Ishikawa (cell line): Measurements from ENCODE around the gene CNN2.

Source experiments
- CEBPB ChIP-seq: IDR thresholded peaks from 2 replicates; pipeline ENCODE4 v1.6.1; 2012
- CREB1 ChIP-seq: IDR thresholded peaks from 2 replicates; pipeline ENCODE4 v1.6.1; 2012; ENCODE audit warnings: low read depth
- EGR1 ChIP-seq: IDR thresholded peaks from 2 replicates; pipeline ENCODE4 v1.6.1; 2012
- EP300 ChIP-seq: IDR thresholded peaks from 2 replicates; pipeline ENCODE4 v1.6.1; 2012; ENCODE audit warnings: borderline replicate concordance
- FOXM1 ChIP-seq: IDR thresholded peaks from 2 replicates; pipeline ENCODE4 v1.6.1; 2012; ENCODE audit warnings: low read depth, borderline replicate concordance
- NFIC ChIP-seq: IDR thresholded peaks from 2 replicates; pipeline ENCODE4 v1.6.1; 2012
- RAD21 ChIP-seq: IDR thresholded peaks from 2 replicates; pipeline ENCODE4 v1.6.1; 2012; ENCODE audit warnings: low read depth
- TAF1 ChIP-seq: IDR thresholded peaks from 2 replicates; pipeline ENCODE4 v1.6.1; 2012; ENCODE audit warnings: low read depth, mild to moderate bottlenecking
- TCF12 ChIP-seq: IDR thresholded peaks from 2 replicates; pipeline ENCODE4 v1.6.1; 2012; ENCODE audit warnings: low read depth
- TEAD4 ChIP-seq: IDR thresholded peaks from 2 replicates; pipeline ENCODE4 v1.6.1; 2012
- YY1 ChIP-seq: IDR thresholded peaks from 2 replicates; pipeline ENCODE4 v1.6.1; 2012; ENCODE audit warnings: low read depth
- ZBTB7A ChIP-seq: IDR thresholded peaks from 2 replicates; pipeline ENCODE4 v1.6.1; 2012; ENCODE audit warnings: low read depth
- TF ChIP-seq, protein P1 (sequence below): IDR thresholded peaks from 2 replicates; pipeline ENCODE4 v1.6.1; 2012
- TF ChIP-seq, protein P2 (sequence below): IDR thresholded peaks from 2 replicates; pipeline ENCODE4 v1.6.1; 2012
- TF ChIP-seq, protein P3 (sequence below): IDR thresholded peaks from 2 replicates; pipeline ENCODE4 v1.6.1; 2012; ENCODE audit warnings: low read depth, mild to moderate bottlenecking

CNN2 gene

DNA sequence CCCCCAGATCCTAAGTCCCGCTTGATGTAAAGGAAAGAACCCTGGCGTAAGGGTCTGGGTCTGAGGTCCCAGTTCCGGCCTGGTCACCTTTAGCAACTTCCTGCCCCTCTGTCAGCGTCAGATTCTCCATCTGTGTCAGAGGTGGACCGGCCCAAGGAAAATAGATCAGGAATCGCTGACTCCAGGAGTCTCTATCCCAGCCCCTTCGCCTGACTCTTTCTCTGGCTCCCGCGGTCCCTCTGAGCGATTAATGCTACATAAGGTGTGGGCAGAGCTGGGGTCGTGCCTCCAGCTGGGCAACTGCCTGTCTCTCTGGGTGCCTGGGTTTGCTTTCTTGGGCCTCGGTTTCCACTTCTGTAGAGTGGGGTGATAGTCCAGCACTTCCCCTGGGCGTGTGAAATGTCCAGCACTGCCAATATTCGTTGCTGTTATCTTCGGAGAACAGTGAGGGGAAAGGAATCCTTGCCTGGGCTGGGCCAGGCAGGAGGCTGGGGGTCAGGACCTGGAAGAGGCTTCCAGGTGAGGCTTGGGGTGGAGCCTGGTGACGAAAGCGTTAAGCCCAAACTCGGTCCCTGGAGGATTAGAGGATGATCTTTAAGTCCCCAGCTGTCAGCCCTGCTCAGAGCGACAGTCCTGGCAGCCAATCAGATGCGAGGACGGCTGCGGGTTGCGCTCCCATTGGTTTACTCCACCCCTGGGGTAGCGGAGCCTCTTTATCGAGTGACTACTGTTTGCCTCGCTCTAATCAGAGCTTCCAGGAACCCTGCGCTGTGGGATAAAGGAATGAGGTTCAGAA, 14.3 kb downstream of the CNN2 start:
- no peak for TF ChIP-seq TEAD4
- TF ChIP-seq EP300: no peak
- TF ChIP-seq, protein P1, sequence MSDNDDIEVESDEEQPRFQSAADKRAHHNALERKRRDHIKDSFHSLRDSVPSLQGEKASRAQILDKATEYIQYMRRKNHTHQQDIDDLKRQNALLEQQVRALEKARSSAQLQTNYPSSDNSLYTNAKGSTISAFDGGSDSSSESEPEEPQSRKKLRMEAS: peak; percentile 30; the same call in 1 of the 2 replicates
- TF ChIP-seq, protein P2, sequence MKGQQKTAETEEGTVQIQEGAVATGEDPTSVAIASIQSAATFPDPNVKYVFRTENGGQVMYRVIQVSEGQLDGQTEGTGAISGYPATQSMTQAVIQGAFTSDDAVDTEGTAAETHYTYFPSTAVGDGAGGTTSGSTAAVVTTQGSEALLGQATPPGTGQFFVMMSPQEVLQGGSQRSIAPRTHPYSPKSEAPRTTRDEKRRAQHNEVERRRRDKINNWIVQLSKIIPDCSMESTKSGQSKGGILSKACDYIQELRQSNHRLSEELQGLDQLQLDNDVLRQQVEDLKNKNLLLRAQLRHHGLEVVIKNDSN: no peak
- 0 out of 2 replicates have a peak, but pooled peaks have one; percentile 4 for TF ChIP-seq TAF1
- peak; percentile 65; the same call in 1 of the 2 replicates for TF ChIP-seq ZBTB7A
- no peak for TF ChIP-seq NFIC
- no peak for TF ChIP-seq RAD21

DNA sequence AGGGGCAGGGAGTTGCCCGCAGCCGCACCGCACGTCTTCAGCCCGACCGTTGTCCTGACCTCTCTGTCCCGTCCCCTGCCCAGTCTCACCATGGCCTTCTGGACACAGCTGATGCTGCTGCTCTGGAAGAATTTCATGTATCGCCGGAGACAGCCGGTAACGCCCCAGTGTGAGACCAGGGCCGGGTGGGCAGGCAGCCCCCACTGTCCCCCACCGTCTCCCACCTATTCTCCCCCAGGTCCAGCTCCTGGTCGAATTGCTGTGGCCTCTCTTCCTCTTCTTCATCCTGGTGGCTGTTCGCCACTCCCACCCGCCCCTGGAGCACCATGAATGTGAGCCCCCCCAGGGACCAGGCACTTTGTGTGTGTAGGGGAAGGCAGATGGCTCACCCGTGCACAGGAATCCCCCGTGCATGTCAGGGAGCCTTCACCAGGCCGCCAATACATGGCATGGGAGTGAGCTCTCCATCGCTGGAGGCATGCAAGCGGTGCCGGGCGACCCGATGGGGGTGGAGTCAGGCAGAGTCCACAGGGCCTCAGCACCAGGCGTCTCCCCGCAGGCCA, 14.9 kb downstream of the CNN2 start:
- TF ChIP-seq, protein P1: 0 out of 2 replicates have a peak, but pooled peaks have one; percentile 9
- TF ChIP-seq YY1: no peak

DNA sequence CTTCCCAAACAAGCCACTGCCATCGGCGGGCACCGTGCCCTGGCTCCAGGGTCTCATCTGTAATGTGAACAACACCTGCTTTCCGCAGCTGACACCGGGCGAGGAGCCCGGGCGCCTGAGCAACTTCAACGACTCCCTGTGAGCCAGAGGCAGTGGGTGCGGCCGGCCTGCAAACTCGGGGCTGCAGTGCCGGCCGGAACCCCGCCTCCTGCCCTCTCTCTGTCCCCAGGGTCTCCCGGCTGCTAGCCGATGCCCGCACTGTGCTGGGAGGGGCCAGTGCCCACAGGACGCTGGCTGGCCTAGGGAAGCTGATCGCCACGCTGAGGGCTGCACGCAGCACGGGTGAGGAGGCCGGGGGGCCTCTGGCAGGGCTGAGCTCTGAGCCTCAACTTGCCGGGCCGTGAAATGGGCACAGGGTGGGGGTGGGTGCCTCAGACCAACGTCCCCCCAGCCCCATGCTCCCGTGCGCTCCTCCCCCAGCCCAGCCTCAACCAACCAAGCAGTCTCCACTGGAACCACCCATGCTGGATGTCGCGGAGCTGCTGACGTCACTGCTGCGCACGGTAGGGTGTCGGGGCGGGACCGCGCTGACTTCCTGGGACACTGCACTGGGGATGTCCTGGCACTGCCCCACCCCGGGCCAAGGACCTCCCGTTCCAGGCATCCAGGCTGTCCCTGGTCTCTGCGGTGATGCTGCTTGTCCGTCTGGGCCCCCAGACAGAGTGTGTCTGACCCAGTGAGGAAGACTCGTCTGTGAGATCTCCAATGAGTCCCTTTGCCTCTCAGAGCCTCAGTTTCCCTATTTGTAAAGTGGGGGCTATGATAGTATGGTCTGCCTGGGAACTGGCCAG, 15.7 kb downstream of the CNN2 start:
- TF ChIP-seq NFIC (no peak), ZBTB7A (no peak), CREB1 (peak; percentile 73), EGR1 (no peak)
- TF ChIP-seq, protein P1: peak; percentile 27; the same call in 1 of the 2 replicates

DNA sequence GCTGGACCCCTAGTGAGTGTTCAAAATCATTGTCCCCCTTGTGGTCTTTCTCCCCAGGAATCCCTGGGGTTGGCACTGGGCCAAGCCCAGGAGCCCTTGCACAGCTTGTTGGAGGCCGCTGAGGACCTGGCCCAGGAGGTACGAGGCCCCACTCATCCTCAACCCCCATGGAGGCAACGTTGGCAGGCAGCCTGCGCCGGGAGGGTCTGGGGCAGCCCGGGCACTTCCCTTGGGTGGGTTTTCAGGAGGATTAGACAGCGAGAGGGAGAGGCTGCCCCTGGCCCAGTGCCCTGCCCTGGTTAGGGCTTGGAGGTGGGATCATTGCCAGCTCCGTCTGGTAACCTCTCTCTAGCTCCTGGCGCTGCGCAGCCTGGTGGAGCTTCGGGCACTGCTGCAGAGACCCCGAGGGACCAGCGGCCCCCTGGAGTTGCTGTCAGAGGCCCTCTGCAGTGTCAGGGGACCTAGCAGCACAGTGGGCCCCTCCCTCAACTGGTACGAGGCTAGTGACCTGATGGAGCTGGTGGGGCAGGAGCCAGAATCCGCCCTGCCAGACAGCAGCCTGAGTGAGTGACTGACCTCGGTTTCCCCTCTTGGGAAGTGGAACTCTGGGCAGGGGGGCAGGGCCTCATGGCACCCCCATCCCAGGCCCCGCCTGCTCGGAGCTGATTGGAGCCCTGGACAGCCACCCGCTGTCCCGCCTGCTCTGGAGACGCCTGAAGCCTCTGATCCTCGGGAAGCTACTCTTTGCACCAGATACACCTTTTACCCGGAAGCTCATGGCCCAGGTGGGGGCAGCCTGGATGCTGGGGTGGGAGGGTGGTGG, 16.5 kb downstream of the CNN2 start:
- no peak for TF ChIP-seq FOXM1
- TF ChIP-seq, protein P1: no peak
- TF ChIP-seq ZBTB7A: peak; percentile 53; the same call in 1 of the 2 replicates
- no peak for TF ChIP-seq TEAD4
- peak; percentile 95 for TF ChIP-seq NFIC

DNA sequence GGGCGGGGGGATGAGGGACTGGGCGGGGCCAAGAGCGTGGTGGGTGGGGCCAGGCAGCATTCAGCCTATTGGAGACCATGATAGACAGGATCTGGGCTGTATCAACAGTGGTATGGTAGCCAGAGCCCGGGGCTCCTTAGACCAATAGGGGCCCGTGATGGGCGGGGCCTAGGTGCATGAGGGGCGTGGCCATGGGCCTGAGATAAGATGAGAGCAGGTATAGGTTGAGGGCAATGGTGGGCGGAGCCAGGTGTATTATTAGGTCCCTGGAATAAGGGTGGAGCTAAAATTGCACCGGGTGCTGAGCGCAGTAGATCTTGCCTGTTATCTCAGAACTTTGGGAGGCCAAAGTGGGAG, 18.8 kb downstream of the CNN2 start:
- TF ChIP-seq CEBPB (no peak), TCF12 (no peak), CREB1 (no peak), TEAD4 (no peak), NFIC (no peak)
- TF ChIP-seq, protein P1: no peak

DNA sequence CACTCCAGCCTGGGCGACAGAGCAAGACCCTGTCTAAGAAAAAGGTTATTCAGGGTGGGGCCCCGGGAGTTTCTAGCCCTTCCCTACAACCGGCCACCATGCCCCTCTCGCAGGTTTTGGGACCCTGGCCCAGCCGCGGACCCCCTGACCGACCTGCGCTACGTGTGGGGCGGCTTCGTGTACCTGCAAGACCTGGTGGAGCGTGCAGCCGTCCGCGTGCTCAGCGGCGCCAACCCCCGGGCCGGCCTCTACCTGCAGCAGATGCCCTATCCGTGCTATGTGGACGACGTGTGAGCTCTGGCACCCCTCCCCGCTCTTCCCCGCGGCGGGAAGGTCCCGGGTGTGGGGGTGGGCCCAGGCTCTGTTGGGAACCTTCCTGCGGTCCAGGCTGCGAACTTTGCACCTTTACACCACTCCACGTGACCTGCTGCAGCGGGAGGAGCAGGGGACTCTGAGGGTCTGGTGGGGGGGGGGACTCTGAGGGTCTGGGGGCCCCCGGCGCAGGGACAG, 19.8 kb downstream of the CNN2 start:
- no peak for TF ChIP-seq TEAD4
- no peak for TF ChIP-seq TAF1

DNA sequence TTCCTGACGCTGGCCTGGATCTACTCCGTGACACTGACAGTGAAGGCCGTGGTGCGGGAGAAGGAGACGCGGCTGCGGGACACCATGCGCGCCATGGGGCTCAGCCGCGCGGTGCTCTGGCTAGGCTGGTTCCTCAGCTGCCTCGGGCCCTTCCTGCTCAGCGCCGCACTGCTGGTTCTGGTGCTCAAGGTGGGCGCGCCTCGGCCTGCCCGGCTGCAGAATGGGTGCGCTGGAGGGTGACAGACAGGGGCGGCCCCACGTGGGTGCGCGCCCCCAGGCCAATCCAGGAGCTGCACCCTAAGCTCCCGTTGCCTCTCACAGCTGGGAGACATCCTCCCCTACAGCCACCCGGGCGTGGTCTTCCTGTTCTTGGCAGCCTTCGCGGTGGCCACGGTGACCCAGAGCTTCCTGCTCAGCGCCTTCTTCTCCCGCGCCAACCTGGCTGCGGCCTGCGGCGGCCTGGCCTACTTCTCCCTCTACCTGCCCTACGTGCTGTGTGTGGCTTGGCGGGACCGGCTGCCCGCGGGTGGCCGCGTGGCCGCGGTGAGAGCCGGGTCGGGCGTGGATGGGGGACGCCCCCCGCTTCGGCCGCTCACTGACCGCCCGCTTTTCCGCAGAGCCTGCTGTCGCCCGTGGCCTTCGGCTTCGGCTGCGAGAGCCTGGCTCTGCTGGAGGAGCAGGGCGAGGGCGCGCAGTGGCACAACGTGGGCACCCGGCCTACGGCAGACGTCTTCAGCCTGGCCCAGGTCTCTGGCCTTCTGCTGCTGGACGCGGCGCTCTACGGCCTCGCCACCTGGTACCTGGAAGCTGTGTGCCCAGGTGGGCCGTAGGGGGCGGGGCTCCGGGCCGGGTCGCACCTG, 20.7 kb downstream of the CNN2 start:
- TF ChIP-seq YY1 (no peak), CREB1 (no peak), EGR1 (no peak), TEAD4 (no peak), TAF1 (no peak), CEBPB (no peak)
- TF ChIP-seq, protein P2: no peak
- TF ChIP-seq, protein P3, sequence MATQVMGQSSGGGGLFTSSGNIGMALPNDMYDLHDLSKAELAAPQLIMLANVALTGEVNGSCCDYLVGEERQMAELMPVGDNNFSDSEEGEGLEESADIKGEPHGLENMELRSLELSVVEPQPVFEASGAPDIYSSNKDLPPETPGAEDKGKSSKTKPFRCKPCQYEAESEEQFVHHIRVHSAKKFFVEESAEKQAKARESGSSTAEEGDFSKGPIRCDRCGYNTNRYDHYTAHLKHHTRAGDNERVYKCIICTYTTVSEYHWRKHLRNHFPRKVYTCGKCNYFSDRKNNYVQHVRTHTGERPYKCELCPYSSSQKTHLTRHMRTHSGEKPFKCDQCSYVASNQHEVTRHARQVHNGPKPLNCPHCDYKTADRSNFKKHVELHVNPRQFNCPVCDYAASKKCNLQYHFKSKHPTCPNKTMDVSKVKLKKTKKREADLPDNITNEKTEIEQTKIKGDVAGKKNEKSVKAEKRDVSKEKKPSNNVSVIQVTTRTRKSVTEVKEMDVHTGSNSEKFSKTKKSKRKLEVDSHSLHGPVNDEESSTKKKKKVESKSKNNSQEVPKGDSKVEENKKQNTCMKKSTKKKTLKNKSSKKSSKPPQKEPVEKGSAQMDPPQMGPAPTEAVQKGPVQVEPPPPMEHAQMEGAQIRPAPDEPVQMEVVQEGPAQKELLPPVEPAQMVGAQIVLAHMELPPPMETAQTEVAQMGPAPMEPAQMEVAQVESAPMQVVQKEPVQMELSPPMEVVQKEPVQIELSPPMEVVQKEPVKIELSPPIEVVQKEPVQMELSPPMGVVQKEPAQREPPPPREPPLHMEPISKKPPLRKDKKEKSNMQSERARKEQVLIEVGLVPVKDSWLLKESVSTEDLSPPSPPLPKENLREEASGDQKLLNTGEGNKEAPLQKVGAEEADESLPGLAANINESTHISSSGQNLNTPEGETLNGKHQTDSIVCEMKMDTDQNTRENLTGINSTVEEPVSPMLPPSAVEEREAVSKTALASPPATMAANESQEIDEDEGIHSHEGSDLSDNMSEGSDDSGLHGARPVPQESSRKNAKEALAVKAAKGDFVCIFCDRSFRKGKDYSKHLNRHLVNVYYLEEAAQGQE: no peak; the same call in 1 of the 2 replicates
